ENCODE measurements around the gene EEPD1. TPM values are rescaled to one million over a fixed set of nuclear protein-coding genes. Genes with fewer than 3 reads are reported as not detected.
A peak's percentile ranks its signal among the peaks of the same experiment; 100 is the strongest.

Gene EEPD1
- total and polyA plus RNA-seq, 10 donors, result 7.7 to 23.4 (median 14.6) TPM

GRCh38 chr7:36266190-36266589, 113.1 kb downstream of the EEPD1 start:
- H3K4me3 ChIP-seq, result peak overlapping the region in 1 of 8 donors; percentile 32
- no peaks in the 10 kb centered on the region for H3K36me3 ChIP-seq
- H3K27ac ChIP-seq, result peak overlapping the region in 7 of 8 donors; percentile 58 to 91 (median 82)
- no peak for TF ChIP-seq POLR2A (IDR thresholded peaks at IDR 0.05)
- TF ChIP-seq CTCF (IDR thresholded peaks at IDR 0.05 in 8 of 11, conservative IDR thresholded peaks at IDR 0.05 in 3 of 11), result no peak
- TF ChIP-seq POLR2AphosphoS5 (IDR thresholded peaks at IDR 0.05), result no peak
- intact Hi-C loops (cut with DNase I; ENCODE audit: low total_unique reads), result no loop called here
- no peaks in the 10 kb centered on the region for H3K9me3 ChIP-seq
- no peaks in the 10 kb centered on the region for H3K27me3 ChIP-seq (replicated peaks in 1 of 7)
- 73 to 91% (median 85%) methylated on average over 5 of the region's 5 CpGs for WGBS, 5 donors
- DNase-seq, result no peak
- peaks cover 22 to 55% (median 47%) of the 10 kb centered on the region in 6 donors for H3K4me1 ChIP-seq

GRCh38 chr7:36266683-36267082, 113.6 kb downstream of the EEPD1 start:
- intact Hi-C loops (cut with DNase I; ENCODE audit: low total_unique reads), result no loop called here
- no peak for TF ChIP-seq POLR2A (IDR thresholded peaks at IDR 0.05)
- no peak for TF ChIP-seq CTCF (IDR thresholded peaks at IDR 0.05 in 8 of 11, conservative IDR thresholded peaks at IDR 0.05 in 3 of 11)
- TF ChIP-seq POLR2AphosphoS5 (IDR thresholded peaks at IDR 0.05), result no peak
- no peaks in the 10 kb centered on the region for H3K9me3 ChIP-seq
- peaks cover 22 to 50% (median 44%) of the 10 kb centered on the region in 6 donors for H3K4me1 ChIP-seq
- H3K27me3 ChIP-seq (replicated peaks in 1 of 7), result no peaks in the 10 kb centered on the region
- WGBS, 5 donors, result 93 to 99% (median 96%) methylated on average over 3 of the region's 3 CpGs
- H3K27ac ChIP-seq, result peak overlapping the region in 3 of 8 donors; percentile 82 to 91 (median 88)
- no peak overlapping the region for H3K4me3 ChIP-seq
- DNase-seq, result no peak
- no peaks in the 10 kb centered on the region for H3K36me3 ChIP-seq

- Histone ChIP-seq H3K27ac (no peak overlapping the region), H3K4me1 (peaks cover 0 to 26% (median 12%) of the 10 kb centered on the region in 6 donors), H3K36me3 (no peaks in the 10 kb centered on the region), H3K4me3 (no peak overlapping the region), H3K9me3 (no peaks in the 10 kb centered on the region), H3K27me3 (replicated peaks in 1 of 7) (no peaks in the 10 kb centered on the region)
- TF ChIP-seq POLR2AphosphoS5 (IDR thresholded peaks at IDR 0.05) (no peak), CTCF (IDR thresholded peaks at IDR 0.05 in 8 of 11, conservative IDR thresholded peaks at IDR 0.05 in 3 of 11) (no peak), POLR2A (IDR thresholded peaks at IDR 0.05) (no peak)
- DNase-seq, result no peak
- intact Hi-C loops (cut with DNase I; ENCODE audit: low total_unique reads), result no loop called here
- 82 to 91% (median 88%) methylated on average over 2 of the region's 2 CpGs for WGBS, 5 donors
Observed at GRCh38 chr7:36272211-36272566, 119.1 kb downstream of the EEPD1 start.

GRCh38 chr7:36272567-36273269, 119.7 kb downstream of the EEPD1 start:
- Histone ChIP-seq H3K9me3 (no peaks in the 10 kb centered on the region), H3K4me1 (peaks cover 0 to 26% (median 12%) of the 10 kb centered on the region in 6 donors), H3K36me3 (no peaks in the 10 kb centered on the region), H3K27me3 (replicated peaks in 1 of 7) (no peaks in the 10 kb centered on the region), H3K27ac (peak overlapping the region in 1 of 8 donors; percentile 7), H3K4me3 (no peak overlapping the region)
- intact Hi-C loops (cut with DNase I; ENCODE audit: low total_unique reads), result no loop called here
- 75 to 87% (median 79%) methylated on average over 10 to 15 of the region's 15 CpGs for WGBS, 5 donors
- TF ChIP-seq POLR2A (IDR thresholded peaks at IDR 0.05), result no peak
- TF ChIP-seq POLR2AphosphoS5 (IDR thresholded peaks at IDR 0.05), result no peak
- no peak for TF ChIP-seq CTCF (IDR thresholded peaks at IDR 0.05 in 8 of 11, conservative IDR thresholded peaks at IDR 0.05 in 3 of 11)
- no peak for DNase-seq

Measured in spleen (tissue), 11 donors.